Stomach (tissue), 4 donors: ENCODE data around the gene PLPP4.

Source experiments
- EP300 ChIP-seq: sonication (generic); formaldehyde crosslinking; IDR thresholded peaks from one replicate; pipeline ENCODE4 v1.6.1; 2017; ENCODE audit warnings: antibody characterized with exemption
- POLR2A ChIP-seq, 4 donors: fragments of 450-650 bp; IDR thresholded peaks; one replicate each; pipeline ENCODE4 v1.6.1; 2016; ENCODE audit warnings: antibody characterized with exemption in 4 of 4, control low read depth in 2 of 4, mild to moderate bottlenecking in 1 of 4, moderate library complexity in 1 of 4
- TF ChIP-seq, protein P1 (sequence below), 7 experiments: fragments of 450-650 bp in 4 of 7; fragments of 200-600 bp in 3 of 7; sonication (generic) in 3 of 7; IDR thresholded peaks; one replicate each; pipeline ENCODE4 v1.5.1; 2016 to 2019; ENCODE audit warnings: antibody characterized with exemption in 7 of 7, control low read depth in 2 of 7, mild to moderate bottlenecking in 1 of 7

DNA sequence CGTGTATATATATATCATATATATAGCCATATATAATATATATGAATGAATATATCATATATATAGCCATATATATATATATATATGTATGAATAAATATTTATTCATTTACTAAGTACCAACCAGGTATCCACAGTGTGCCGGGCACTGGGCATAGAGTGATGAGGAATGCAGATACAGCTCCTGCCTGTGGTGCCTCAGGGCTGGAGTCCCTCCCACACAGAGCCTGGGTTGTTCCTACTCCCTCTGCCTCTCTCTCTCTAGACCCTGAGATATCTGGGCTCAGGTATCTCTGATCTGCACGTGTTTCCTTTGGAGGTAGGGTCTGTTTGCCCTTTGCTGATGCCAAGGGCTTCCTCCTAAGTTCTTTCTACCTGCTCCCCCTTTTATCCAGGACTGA is 1.4 kb upstream of the PLPP4 start:
- TF ChIP-seq, protein P1, sequence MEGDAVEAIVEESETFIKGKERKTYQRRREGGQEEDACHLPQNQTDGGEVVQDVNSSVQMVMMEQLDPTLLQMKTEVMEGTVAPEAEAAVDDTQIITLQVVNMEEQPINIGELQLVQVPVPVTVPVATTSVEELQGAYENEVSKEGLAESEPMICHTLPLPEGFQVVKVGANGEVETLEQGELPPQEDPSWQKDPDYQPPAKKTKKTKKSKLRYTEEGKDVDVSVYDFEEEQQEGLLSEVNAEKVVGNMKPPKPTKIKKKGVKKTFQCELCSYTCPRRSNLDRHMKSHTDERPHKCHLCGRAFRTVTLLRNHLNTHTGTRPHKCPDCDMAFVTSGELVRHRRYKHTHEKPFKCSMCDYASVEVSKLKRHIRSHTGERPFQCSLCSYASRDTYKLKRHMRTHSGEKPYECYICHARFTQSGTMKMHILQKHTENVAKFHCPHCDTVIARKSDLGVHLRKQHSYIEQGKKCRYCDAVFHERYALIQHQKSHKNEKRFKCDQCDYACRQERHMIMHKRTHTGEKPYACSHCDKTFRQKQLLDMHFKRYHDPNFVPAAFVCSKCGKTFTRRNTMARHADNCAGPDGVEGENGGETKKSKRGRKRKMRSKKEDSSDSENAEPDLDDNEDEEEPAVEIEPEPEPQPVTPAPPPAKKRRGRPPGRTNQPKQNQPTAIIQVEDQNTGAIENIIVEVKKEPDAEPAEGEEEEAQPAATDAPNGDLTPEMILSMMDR (IDR thresholded peaks at IDR 0.05): no peak
- TF ChIP-seq EP300 (no peak), POLR2A (IDR thresholded peaks at IDR 0.05) (no peak)
